HL-60 (cell line): ENCODE data around the gene MRPL28.
"Not testable (repeated sequence)": the region's sequence is repeated elsewhere in the genome, so short reads cannot be mapped to it uniquely, and the experiment has no call there.

Experiments
- DNase-seq, 2 experiments: peaks; one replicate each; pipeline ENCODE4 v3.0.0-alpha.2; 2010 to 2020; ENCODE audit warnings: low read depth in 1 of 2, low spot score in 1 of 2
- H3K27ac ChIP-seq: fragments of 250-450 bp; sonication (Bioruptor Pico); replicated peaks from 2 replicates; pipeline ENCODE4 v1.5.1; 2020; ENCODE audit warnings: mild to moderate bottlenecking, moderate library complexity
- H3K27me3 ChIP-seq: fragments of 250-450 bp; sonication (Bioruptor Pico); 2 replicates; pipeline ENCODE4 v1.5.1; 2021; ENCODE audit warnings: mild to moderate bottlenecking, moderate library complexity; ENCODE audit not compliant: insufficient read depth, poor library complexity, severe bottlenecking
- H3K4me3 ChIP-seq: replicated peaks from 2 replicates; pipeline ENCODE4 v1.5.1; 2011; ENCODE audit warnings: mild to moderate bottlenecking, control low read depth, low read length; ENCODE audit not compliant: insufficient read depth
- CTCF ChIP-seq: IDR thresholded peaks from one replicate; pipeline ENCODE4 v1.5.1; 2011; ENCODE audit warnings: low read length, control low read depth, inconsistent platforms; ENCODE audit not compliant: insufficient read depth
- GABPA ChIP-seq: IDR thresholded peaks from 2 replicates; pipeline ENCODE4 v1.6.1; 2012; ENCODE audit warnings: low read depth
- POLR2AphosphoS5 ChIP-seq: IDR thresholded peaks from 2 replicates; pipeline ENCODE4 v1.6.1; 2012; ENCODE audit warnings: low read depth
- REST ChIP-seq: IDR thresholded peaks from 2 replicates; pipeline ENCODE4 v1.6.1; 2012; ENCODE audit warnings: low read depth; ENCODE audit not compliant: insufficient replicate concordance
- SPI1 ChIP-seq: IDR thresholded peaks from 2 replicates; pipeline ENCODE4 v1.6.1; 2012; ENCODE audit warnings: low read depth, mild to moderate bottlenecking, borderline replicate concordance
- long read RNA-seq: library from polyadenylated mRNA; unstranded; transcript quantifications from one replicate; pipeline ENCODE4 v2.0.0, GENCODE V29; 2020

MRPL28 gene
- long read RNA-seq, transcript MRPL28-210 (5 exons, 1,512 nt), result minor isoform, 24 of 204 reads
- long read RNA-seq, transcript MRPL28-201 (6 exons, 1,098 nt), result major isoform, 139 of 204 reads
- long read RNA-seq, partial matches to known transcripts, result 32 of 204 reads
- long read RNA-seq, other reads (novel, unspliced or antisense), result 5 of 204 reads

GRCh38 chr16:370443-370842, at the start of gene MRPL28:
Gene MRPL28, minus strand, starts transcription at chr16:370538. Its CDS starts 320 bp downstream, at chr16:370218.
- Histone ChIP-seq H3K27me3 (no peaks in the 10 kb centered on the region), H3K4me3 (peak within 1 kb of the TSS; percentile 42), H3K27ac (peak within 1 kb of the TSS; percentile 50)
- TF ChIP-seq POLR2AphosphoS5 (peak; percentile 70), SPI1 (peak; percentile 35; the same call in 1 of the 2 replicates), REST (no peak), GABPA (peak; percentile 94), CTCF (no peak)
- peak; percentile 86 to 96 for DNase-seq

GRCh38 chr16:415170-415498, 44.8 kb upstream of the MRPL28 start:
- not testable (repeated sequence) for H3K27ac ChIP-seq, H3K27me3 ChIP-seq, DNase-seq, H3K4me3 ChIP-seq

GRCh38 chr16:414395-415169, 44.2 kb upstream of the MRPL28 start:
- no peak overlapping the region for H3K27ac ChIP-seq
- H3K27me3 ChIP-seq, result no peaks in the 10 kb centered on the region
- no peak for DNase-seq
- H3K4me3 ChIP-seq, result no peak overlapping the region
- no peak for TF ChIP-seq POLR2AphosphoS5
- TF ChIP-seq SPI1, result no peak
- no peak for TF ChIP-seq GABPA
- TF ChIP-seq REST, result no peak
- TF ChIP-seq CTCF, result no peak

- no peak overlapping the region for H3K4me3 ChIP-seq
- H3K27ac ChIP-seq, result no peak overlapping the region
- TF ChIP-seq REST, result no peak
- no peak for DNase-seq
- no peaks in the 10 kb centered on the region for H3K27me3 ChIP-seq
Measured at GRCh38 chr16:411576-412265, 41.4 kb upstream of the MRPL28 start.
